Measurements from ENCODE around the gene VAMP1. TPM values are rescaled to one million over a fixed set of nuclear protein-coding genes. Genes with fewer than 3 reads are reported as not detected.

Gene VAMP1
- total RNA-seq, 1 experiment from 2014 or later = 11.2 TPM

DNA sequence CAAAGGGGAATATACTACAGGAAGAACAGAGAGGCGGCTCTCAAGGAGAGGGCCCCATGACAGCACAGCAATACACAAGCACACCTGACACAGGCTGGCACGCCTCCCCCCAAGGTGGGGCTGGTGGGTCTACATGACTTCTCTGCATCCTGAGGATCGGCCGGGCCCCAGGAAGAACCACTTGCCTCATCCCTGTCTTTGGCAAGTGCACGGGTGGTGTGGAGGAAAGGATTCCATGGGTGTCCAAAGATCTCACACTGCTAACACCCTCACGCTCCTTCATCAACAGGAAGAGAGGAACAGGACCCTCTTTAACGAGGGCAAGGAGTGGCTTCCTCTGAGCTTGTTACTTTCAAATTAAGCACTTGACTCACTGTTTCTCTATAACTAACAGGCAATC lies 7.3 kb downstream of the VAMP1 start:
- intact Hi-C loops (cut with micrococcal nuclease; ENCODE audit: unreplicated experiment) = no loop called here
- H3K9me3 ChIP-seq (ENCODE audit: control insufficient read depth, insufficient read depth, low read depth, low read length) = no peaks in the 10 kb centered on the region
- H3K36me3 ChIP-seq (ENCODE audit: control insufficient read depth, insufficient read depth, low read length) = no peaks in the 10 kb centered on the region; the same call in 1 of the 2 replicates
- BruUV-seq (replicated peaks) = no TSS peak
- no peaks in the 10 kb centered on the region for H3K27me3 ChIP-seq (ENCODE audit: control insufficient read depth, insufficient read depth, low read length)
- ChIA-PET POLR2A (no interaction called here), CTCF (no interaction called here)
- no peak overlapping the region for H3K27ac ChIP-seq (ENCODE audit: low read length)
- no peak overlapping the region for H3K4me3 ChIP-seq (ENCODE audit: low read depth in 2 of 2, low read length in 2 of 2)
- H3K4me1 ChIP-seq (ENCODE audit: control insufficient read depth, insufficient read depth, low read length) = no peaks in the 10 kb centered on the region; the same call in 1 of the 2 replicates
- DNase-seq (ENCODE audit: low read depth, low spot score) (no peak), ATAC-seq (no peak)
- TF ChIP-seq, protein P1, sequence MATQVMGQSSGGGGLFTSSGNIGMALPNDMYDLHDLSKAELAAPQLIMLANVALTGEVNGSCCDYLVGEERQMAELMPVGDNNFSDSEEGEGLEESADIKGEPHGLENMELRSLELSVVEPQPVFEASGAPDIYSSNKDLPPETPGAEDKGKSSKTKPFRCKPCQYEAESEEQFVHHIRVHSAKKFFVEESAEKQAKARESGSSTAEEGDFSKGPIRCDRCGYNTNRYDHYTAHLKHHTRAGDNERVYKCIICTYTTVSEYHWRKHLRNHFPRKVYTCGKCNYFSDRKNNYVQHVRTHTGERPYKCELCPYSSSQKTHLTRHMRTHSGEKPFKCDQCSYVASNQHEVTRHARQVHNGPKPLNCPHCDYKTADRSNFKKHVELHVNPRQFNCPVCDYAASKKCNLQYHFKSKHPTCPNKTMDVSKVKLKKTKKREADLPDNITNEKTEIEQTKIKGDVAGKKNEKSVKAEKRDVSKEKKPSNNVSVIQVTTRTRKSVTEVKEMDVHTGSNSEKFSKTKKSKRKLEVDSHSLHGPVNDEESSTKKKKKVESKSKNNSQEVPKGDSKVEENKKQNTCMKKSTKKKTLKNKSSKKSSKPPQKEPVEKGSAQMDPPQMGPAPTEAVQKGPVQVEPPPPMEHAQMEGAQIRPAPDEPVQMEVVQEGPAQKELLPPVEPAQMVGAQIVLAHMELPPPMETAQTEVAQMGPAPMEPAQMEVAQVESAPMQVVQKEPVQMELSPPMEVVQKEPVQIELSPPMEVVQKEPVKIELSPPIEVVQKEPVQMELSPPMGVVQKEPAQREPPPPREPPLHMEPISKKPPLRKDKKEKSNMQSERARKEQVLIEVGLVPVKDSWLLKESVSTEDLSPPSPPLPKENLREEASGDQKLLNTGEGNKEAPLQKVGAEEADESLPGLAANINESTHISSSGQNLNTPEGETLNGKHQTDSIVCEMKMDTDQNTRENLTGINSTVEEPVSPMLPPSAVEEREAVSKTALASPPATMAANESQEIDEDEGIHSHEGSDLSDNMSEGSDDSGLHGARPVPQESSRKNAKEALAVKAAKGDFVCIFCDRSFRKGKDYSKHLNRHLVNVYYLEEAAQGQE (IDR thresholded peaks at IDR 0.05; ENCODE audit: insufficient read depth in 1 of 2, low read depth in 2 of 2, low read length in 1 of 2) = no peak
- no peak for TF ChIP-seq SIN3A (IDR thresholded peaks at IDR 0.05; ENCODE audit: borderline replicate concordance, insufficient read depth, low read depth, low read length)
- no peak for TF ChIP-seq TCF7L2 (IDR thresholded peaks at IDR 0.05; ENCODE audit: low read depth, low read length)
- TF ChIP-seq, protein P2, sequence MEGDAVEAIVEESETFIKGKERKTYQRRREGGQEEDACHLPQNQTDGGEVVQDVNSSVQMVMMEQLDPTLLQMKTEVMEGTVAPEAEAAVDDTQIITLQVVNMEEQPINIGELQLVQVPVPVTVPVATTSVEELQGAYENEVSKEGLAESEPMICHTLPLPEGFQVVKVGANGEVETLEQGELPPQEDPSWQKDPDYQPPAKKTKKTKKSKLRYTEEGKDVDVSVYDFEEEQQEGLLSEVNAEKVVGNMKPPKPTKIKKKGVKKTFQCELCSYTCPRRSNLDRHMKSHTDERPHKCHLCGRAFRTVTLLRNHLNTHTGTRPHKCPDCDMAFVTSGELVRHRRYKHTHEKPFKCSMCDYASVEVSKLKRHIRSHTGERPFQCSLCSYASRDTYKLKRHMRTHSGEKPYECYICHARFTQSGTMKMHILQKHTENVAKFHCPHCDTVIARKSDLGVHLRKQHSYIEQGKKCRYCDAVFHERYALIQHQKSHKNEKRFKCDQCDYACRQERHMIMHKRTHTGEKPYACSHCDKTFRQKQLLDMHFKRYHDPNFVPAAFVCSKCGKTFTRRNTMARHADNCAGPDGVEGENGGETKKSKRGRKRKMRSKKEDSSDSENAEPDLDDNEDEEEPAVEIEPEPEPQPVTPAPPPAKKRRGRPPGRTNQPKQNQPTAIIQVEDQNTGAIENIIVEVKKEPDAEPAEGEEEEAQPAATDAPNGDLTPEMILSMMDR (IDR thresholded peaks at IDR 0.05) = no peak
- no peak for TF ChIP-seq POLR2AphosphoS5 (IDR thresholded peaks at IDR 0.05; ENCODE audit: low read depth, low read length)
- in situ Hi-C loops (cut with HindIII; ENCODE audit: low pct_unique_long_range_greater_than_20kb, low sequenced_read_pairs) = no loop called here

DNA sequence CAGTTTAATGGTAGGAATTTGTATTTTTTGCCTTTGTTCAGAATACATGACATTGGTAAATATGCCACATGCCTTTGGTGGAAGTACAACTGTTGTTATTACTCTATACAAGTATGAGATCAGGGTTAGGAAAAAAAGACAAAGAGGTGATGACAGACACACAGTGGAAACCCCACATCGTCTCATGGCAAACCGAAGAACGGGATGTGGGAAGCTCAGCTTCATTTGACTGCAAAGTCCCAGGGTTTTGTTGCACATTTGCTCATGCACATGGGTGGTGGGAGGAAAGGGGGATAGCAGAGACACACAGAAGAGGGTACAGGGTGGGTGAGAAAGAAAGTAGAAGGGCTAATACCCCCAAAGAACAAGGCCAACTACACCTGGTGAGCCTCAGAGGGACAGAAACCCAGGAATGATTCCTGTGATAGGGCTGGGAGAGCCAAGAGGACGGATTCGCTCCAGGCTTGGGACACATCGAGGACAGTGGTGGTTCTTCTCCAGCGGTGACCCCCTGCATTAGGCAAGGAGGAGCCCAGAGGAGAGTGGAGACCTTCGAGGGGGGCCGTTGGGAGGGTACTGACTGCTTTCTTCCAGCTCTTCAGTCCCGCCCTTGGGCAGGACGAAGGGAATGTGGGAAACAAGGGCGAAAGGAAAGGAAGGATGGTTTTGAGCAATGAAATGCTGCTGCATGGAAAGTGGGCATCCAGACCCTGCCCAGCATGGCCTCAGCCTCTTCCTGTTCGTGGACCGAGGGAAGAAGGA lies 8.1 kb downstream of the VAMP1 start:
- no peak for ATAC-seq
- Histone ChIP-seq H3K27me3 (ENCODE audit: control insufficient read depth, insufficient read depth, low read length) (no peaks in the 10 kb centered on the region), H3K4me1 (ENCODE audit: control insufficient read depth, insufficient read depth, low read length) (no peaks in the 10 kb centered on the region), H3K36me3 (ENCODE audit: control insufficient read depth, insufficient read depth, low read length) (no peaks in the 10 kb centered on the region; the same call in 1 of the 2 replicates), H3K4me3 (ENCODE audit: low read depth in 2 of 2, low read length in 2 of 2) (no peak overlapping the region), H3K9me3 (ENCODE audit: control insufficient read depth, insufficient read depth, low read depth, low read length) (no peaks in the 10 kb centered on the region), H3K27ac (ENCODE audit: low read length) (no peak overlapping the region)
- intact Hi-C loops (cut with micrococcal nuclease; ENCODE audit: unreplicated experiment) = no loop called here
- ChIA-PET CTCF (no interaction called here), POLR2A (no interaction called here)
- no TSS peak for BruUV-seq (replicated peaks)
- TF ChIP-seq POLR2AphosphoS5 (IDR thresholded peaks at IDR 0.05; ENCODE audit: low read depth, low read length) (no peak), SIN3A (IDR thresholded peaks at IDR 0.05; ENCODE audit: borderline replicate concordance, insufficient read depth, low read depth, low read length) (no peak), TCF7L2 (IDR thresholded peaks at IDR 0.05; ENCODE audit: low read depth, low read length) (no peak)
- TF ChIP-seq, protein P2 (IDR thresholded peaks at IDR 0.05) = no peak
- TF ChIP-seq, protein P1 (IDR thresholded peaks at IDR 0.05; ENCODE audit: insufficient read depth in 1 of 2, low read depth in 2 of 2, low read length in 1 of 2) = no peak
- in situ Hi-C loops (cut with HindIII; ENCODE audit: low pct_unique_long_range_greater_than_20kb, low sequenced_read_pairs) = no loop called here
- no peak for DNase-seq (ENCODE audit: low read depth, low spot score)

Measured in Panc1 (cell line).